K562 (cell line): ENCODE results near the gene VDAC2. TPM values are rescaled to one million over a fixed set of nuclear protein-coding genes. Genes with fewer than 3 reads are reported as not detected.

ENCODE experiments used
- ATF3 ChIP-seq, 2 experiments: fragments of 450-650 bp in 1 of 2; sonication (generic) in 1 of 2; formaldehyde crosslinking in 1 of 2; IDR thresholded peaks in 1 of 2; conservative IDR thresholded peaks in 1 of 2; 2 replicates each; pipeline versions ENCODE4 v1.6.1 to v1.8.1; 2016 to 2023; ENCODE audit warnings: mild to moderate bottlenecking in 2 of 2, moderate library complexity in 2 of 2, inconsistent platforms in 1 of 2, missing genetic modification reagents in 1 of 2
- CTBP1 ChIP-seq: fragments of 450-650 bp; IDR thresholded peaks from 2 replicates; pipeline ENCODE4 v1.6.1; 2016; ENCODE audit warnings: borderline replicate concordance
- FOXA3 ChIP-seq, 2 experiments: fragments of 450-650 bp in 1 of 2; sonication (generic) in 1 of 2; formaldehyde crosslinking; IDR thresholded peaks in 1 of 2; conservative IDR thresholded peaks in 1 of 2; 2 replicates each; pipeline versions ENCODE4 v1.4.0 to v1.8.0; 2020 to 2022; ENCODE audit warnings: mild to moderate bottlenecking in 2 of 2, missing genetic modification reagents in 1 of 2
- FOXJ2 ChIP-seq: fragments of 200-800 bp; sonication (Bioruptor generic); IDR thresholded peaks from 2 replicates; pipeline ENCODE4 v1.6.1; 2016; ENCODE audit warnings: missing genetic modification characterization, missing compliant biosample characterization
- HDAC6 ChIP-seq: IDR thresholded peaks from 2 replicates; pipeline ENCODE4 v1.6.1; 2012; ENCODE audit warnings: low read depth, mild to moderate bottlenecking, control low read depth, inconsistent platforms, low read length, moderate library complexity
- MCM2 ChIP-seq: fragments of 450-650 bp; IDR thresholded peaks from 2 replicates; pipeline ENCODE4 v1.6.1; 2017; ENCODE audit warnings: low read depth, mild to moderate bottlenecking
- MIER1 ChIP-seq: fragments of 450-650 bp; IDR thresholded peaks from 2 replicates; pipeline ENCODE4 v1.6.1; 2016; ENCODE audit warnings: antibody characterized with exemption, mild to moderate bottlenecking, low read depth
- NR0B1 ChIP-seq: fragments of 450-650 bp; IDR thresholded peaks from one replicate; pipeline ENCODE4 v1.6.1; 2018; ENCODE audit warnings: mild to moderate bottlenecking, moderate library complexity; ENCODE audit not compliant: partially characterized antibody
- PATZ1 ChIP-seq: fragments of 250-450 bp; sonication (Bioruptor Pico); IDR thresholded peaks from 2 replicates; pipeline ENCODE4 v1.5.0; 2020; ENCODE audit warnings: mild to moderate bottlenecking, borderline replicate concordance
- POLR2G ChIP-seq: fragments of 200-400 bp; formaldehyde crosslinking; IDR thresholded peaks from 2 replicates; pipeline ENCODE4 v1.6.1; 2017; ENCODE audit warnings: low read depth, mild to moderate bottlenecking, antibody characterized with exemption, low read length, moderate library complexity
- PYGO2 ChIP-seq: fragments of 450-650 bp; IDR thresholded peaks from 2 replicates; pipeline ENCODE4 v1.6.1; 2016; ENCODE audit warnings: mild to moderate bottlenecking, missing genetic modification characterization, moderate library complexity, missing compliant biosample characterization
- RBM25 ChIP-seq: fragments of 200-400 bp; formaldehyde crosslinking; IDR thresholded peaks from 2 replicates; pipeline ENCODE4 v1.6.1; 2018; ENCODE audit warnings: low read length, low read depth, moderate library complexity; ENCODE audit not compliant: severe bottlenecking
- SREBF1 ChIP-seq: fragments of 150-350 bp; IDR thresholded peaks from 2 replicates; pipeline ENCODE4 v1.6.1; 2014; ENCODE audit warnings: antibody characterized with exemption, low read depth, low read length, borderline replicate concordance
- VEZF1 ChIP-seq: fragments of 200-800 bp; sonication (Bioruptor generic); IDR thresholded peaks from 2 replicates; pipeline ENCODE4 v1.6.1; 2017; ENCODE audit warnings: missing genetic modification characterization, missing compliant biosample characterization
- WHSC1 ChIP-seq: IDR thresholded peaks from one replicate; pipeline ENCODE4 v1.6.1; 2012; ENCODE audit warnings: low read length, control low read depth, inconsistent platforms
- ZNF253 ChIP-seq: fragments of 250-450 bp; sonication (Bioruptor Pico); conservative IDR thresholded peaks from 2 replicates; pipeline ENCODE4 v1.6.1; 2021; ENCODE audit warnings: mild to moderate bottlenecking
- ZNF699 ChIP-seq: fragments of 250-450 bp; sonication (Bioruptor Pico); IDR thresholded peaks from 2 replicates; pipeline ENCODE4 v1.8.0; 2021; ENCODE audit warnings: mild to moderate bottlenecking, moderate library complexity; ENCODE audit not compliant: insufficient replicate concordance
- polyA plus RNA-seq, 8 experiments: library from polyadenylated mRNA; depleted of rRNA in 4 of 8; stranded (reverse) in 5 of 8; unstranded in 3 of 8; fragments of >200 nt; fragmentation: Nextera tagmentation in 2 of 8; fragmentation: Illumina TruSeq in 1 of 8; extraction: Ambion mirVana in 2 of 8; extraction: Trizol in 1 of 8; gene quantifications; 2 replicates each; pipeline versions ENCODE4 v1.2.1 to v1.2.3, GENCODE V29; 2011 to 2014; ENCODE audit warnings: inconsistent platforms in 1 of 8, missing spikeins in 1 of 8
- total RNA-seq, 7 experiments: library from RNA; depleted of rRNA in 6 of 7; stranded (reverse); fragments of >200 nt in 6 of 7; fragmentation: Illumina TruSeq in 2 of 7; extraction: Trizol in 2 of 7; gene quantifications; 2 replicates each; pipeline versions ENCODE4 v1.2.1 to v1.2.3, GENCODE V29; 2011 to 2021; ENCODE audit warnings: low replicate concordance in 1 of 7

Gene VDAC2
- total and polyA plus RNA-seq, 9 of the 15 experiments (the other 6 are each of a cell fraction or from before 2014, with no cell fraction given), result 139 to 450 (median 250) TPM

GRCh38 chr10:75210282-75211006, at the start of gene VDAC2 (continued):
- TF ChIP-seq FOXJ2 (tag) (no peak), ZNF699 (CRISPR knock-in tag) (no peak), ATF3 (IDR thresholded peaks at IDR 0.05) (no peak), ATF3 (CRISPR knock-in tag; conservative IDR thresholded peaks at IDR 0.05) (no peak), PATZ1 (CRISPR knock-in tag) (no peak), HDAC6 (0 out of 2 replicates have a peak, but pooled peaks have one; percentile 36), ZNF253 (CRISPR knock-in tag) (no peak), SREBF1 (no peak), POLR2G (peak; percentile 96), MIER1 (no peak), RBM25 (no peak), CTBP1 (peak; percentile 91), FOXA3 (CRISPR knock-in tag; conservative IDR thresholded peaks at IDR 0.05 in 1 of 2, IDR thresholded peaks at IDR 0.05 in 1 of 2) (peak in 1 of 2 experiments; percentile 82; a peak in 1 of 4 replicates), MCM2 (no peak), NR0B1 (no peak), PYGO2 (tag) (no peak), VEZF1 (CRISPR knock-in tag) (peak; percentile 93), WHSC1 (no peak)
